Measurements from ENCODE around the gene KCNC4.

GRCh38 chr1:110241516-110241915 lies 31.4 kb downstream of the KCNC4 start:
- TF ChIP-seq CTCF (IDR thresholded peaks at IDR 0.05): no peak
- no peak for TF ChIP-seq POLR2A (IDR thresholded peaks at IDR 0.05)

All from right lobe of liver (tissue), 4 donors.